ENCODE data around the gene ANXA1.
"Not testable (repeated sequence)": the region's sequence is repeated elsewhere in the genome, so short reads cannot be mapped to it uniquely, and the experiment has no call there.

Gene ANXA1

DNA sequence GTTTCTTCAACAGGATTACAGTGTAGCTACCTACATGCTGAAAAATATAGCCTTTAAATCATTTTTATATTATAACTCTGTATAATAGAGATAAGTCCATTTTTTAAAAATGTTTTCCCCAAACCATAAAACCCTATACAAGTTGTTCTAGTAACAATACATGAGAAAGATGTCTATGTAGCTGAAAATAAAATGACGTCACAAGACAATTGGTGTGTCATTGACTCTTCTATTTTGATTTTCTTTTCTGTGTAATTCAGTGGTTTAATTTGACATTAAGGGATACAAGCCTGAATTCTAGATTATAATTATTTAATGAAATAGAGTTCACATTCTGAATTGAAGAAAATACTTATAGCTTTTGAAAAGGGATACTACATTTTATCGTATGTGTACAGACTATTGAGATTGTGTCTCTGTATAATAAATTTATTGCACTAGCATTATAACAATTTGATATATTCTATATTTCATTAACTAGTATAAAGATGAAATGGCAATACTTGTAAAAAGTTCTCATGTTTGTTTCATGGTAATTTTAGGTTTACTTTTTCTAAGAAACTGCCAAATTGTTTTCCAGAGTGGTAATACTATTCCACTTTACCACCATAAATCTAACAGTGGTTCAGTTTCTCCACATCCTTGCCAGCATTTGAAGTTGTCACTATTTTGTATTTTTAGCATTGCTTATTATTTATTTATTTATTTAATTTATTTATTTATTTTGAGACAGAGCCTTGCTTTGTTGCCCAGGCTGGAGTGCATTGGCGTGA is 18.7 kb downstream of the ANXA1 start:
- no peak for DNase-seq

DNA sequence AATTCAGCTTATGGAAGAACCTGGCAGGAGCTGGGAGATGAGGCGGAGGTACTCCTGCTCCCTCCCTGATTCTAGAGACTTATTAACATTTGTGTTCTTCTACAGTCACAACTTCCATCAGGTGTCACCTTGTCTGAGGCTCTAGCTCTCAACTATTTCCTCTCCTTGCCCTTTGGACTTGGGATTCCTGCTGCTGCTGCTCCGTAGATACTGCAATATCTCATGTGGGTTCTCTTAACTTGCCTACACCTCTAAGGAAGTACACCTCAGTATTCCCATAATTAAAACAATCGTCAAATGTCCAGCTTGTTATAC is 21.2 kb downstream of the ANXA1 start:
- no peak for DNase-seq

DNA sequence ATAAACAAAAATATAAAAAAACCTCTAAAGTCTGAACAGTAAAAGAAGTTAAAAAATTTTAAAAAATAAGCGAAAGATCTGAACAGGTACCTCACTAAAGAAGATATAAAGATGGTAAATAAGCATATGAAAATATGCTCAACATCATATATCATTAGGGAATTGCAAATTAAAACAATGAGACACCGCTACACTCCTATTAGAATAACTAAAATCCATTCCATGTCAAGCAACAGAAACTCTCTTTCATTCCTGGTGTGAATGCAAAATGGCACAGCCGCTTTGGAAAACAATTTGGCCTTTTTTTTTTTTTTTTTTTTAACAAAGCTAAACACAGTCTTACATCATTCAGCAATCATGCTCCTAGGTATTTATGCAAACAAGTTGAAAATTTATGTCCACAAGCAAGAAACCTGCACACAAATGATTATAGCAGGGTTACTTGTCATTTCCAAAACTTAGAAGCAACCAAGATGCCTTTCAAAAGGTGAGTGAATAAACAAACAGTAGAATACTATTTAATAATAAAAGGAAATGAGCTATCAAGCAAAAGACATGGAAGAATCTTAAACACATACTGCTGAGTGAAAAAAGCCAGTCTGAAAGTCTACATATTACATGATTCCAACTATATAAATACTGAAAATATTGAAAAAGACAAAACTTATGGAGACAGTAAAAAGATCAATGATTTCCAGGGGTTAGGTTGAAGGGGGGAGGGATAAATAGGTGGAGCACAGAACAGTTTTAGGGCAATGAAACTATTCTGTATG is 22.1 kb downstream of the ANXA1 start:
- no peak for DNase-seq

DNA sequence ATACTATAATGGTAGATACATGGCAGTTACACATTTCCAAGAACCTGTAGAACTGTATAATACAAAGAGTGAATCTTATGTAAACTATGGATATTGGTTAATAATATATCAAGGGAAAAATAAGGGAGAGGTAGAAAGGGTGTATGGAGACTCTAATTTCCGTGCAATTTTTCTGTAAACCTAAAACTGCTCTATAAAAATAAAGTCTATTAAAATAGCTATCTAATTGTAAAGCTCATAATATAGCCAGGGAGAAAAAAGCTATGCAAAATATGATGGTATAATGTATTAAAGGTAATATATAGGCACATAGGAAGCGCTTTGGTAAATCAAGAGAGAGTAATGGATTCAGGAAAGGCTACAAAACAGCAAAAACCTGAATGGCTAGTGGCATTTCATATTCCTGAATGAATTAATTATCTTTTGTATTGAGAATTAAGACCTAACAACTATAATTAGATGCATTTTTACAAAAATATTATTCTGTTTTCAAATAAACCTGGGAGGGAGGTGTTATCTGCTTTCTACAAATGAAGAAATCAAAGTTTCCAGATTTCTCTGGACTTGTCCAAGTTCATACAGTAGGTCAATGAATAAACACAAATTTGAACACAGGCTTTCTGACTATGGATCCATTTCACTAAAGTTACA is 22.8 kb downstream of the ANXA1 start:
- no peak for DNase-seq

DNA sequence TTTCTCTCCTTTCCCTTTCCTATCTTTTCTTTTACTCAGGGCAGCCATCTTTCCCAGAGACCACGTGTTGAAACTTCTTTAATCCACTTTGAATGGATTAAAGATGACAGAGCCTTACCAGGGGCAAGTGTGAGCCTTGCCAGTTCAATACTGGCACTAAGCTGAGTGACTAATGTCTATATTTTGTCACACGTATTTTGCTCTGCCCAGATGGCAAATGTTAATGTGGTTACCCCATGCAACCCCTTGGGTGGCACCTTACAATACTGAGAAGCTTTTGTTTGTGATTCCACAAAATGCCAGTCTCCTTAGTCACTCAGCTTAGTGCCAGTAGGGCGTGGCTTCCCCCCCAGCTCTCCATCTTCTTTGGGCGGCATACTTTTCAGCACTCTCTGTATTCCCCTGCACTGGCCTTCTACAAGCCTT is 24.8 kb downstream of the ANXA1 start:
- DNase-seq: no peak

DNA sequence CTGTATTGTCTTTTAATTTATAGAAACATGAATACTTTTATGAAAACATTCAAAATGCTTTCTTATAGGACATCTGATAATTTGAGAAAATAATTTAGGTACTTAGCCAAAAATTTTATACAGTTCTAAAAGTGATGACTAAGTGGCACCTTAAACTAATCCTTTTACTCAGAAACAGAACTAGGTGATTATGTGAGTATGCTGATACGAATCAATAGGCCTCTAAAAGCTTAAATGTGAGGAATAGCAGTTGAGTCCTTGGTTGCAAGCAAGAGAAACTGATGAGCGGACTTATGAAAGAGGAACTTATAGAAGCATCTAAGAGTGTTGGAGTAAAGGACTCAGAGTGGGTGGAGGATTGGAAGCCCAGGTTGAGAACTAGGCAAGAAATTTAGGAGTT is 26.4 kb downstream of the ANXA1 start:
- DNase-seq: no peak

DNA sequence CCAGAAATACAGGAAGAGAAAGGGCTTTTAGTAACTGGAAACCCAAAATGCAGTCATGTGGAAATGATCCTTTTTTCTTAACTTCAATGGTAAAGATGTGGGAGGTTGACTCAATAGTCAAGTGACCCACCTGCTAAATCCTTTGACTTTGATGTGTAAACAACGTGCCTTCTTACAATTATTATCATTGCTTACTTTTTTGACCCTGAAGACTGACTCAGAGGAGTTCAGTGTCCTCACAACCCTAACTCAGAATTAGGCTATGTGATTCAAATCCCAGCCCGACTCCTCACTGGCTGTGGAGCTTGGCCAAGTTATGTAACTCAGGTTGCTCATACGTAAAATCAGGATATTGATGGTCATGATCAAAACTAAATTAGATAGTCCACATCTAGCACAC is 27.9 kb downstream of the ANXA1 start:
- DNase-seq: no peak

DNA sequence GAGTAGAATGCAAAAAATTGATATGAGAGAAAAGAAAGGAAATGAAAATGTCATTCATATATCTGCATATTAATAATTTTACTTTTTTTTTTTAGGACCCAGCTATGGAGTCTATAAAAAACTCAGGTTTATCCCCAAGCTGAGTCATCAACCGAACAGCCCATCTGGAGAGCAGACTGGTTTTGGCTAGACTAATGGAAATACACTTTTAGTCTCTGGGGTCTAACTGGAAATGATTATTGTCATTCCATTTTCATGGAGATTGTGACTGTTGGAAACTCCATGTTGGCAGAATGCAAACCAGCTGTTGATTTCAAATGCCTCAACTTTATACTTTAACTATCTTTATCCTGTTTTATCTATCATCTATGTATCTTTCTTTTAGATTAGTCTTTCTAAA is 28.7 kb downstream of the ANXA1 start:
- DNase-seq: no peak

DNA sequence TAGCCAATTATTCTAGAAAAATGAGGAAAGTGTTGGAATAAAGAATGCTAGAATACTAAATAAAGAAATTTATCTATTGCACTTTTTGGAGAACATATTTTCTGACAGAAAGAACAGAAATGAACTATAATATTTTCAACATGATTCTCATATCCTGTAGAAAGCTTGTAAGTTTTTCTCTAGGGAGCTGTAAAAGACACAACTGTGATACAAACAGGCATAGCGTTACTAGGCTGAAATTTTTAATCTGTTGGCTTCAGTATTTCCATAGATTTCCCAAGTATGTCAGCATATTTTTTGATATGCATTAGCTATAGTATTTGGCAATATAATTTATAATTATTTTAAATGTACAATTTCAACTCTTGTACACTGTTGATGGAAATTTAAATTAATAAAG is 31.3 kb downstream of the ANXA1 start:
- no peak for DNase-seq

DNA sequence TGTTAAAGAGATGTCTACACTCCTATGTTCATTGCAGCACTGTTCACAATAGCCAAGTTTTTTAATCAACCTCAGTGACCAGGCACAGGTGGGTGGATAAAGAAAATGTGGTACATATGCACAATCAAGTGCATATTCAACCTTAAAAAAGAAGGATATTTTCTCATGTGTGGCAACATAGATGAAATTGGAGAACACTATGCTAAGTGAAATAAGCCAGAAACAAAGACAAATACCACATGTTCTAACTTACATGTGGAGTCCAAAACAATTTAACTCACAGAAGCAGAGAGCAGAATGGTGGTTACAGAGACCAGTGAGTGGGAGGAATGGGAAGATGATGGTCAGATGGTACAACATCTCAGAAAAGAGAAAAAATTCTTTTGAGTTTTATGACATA is 31.8 kb downstream of the ANXA1 start:
- no peak for DNase-seq

DNA sequence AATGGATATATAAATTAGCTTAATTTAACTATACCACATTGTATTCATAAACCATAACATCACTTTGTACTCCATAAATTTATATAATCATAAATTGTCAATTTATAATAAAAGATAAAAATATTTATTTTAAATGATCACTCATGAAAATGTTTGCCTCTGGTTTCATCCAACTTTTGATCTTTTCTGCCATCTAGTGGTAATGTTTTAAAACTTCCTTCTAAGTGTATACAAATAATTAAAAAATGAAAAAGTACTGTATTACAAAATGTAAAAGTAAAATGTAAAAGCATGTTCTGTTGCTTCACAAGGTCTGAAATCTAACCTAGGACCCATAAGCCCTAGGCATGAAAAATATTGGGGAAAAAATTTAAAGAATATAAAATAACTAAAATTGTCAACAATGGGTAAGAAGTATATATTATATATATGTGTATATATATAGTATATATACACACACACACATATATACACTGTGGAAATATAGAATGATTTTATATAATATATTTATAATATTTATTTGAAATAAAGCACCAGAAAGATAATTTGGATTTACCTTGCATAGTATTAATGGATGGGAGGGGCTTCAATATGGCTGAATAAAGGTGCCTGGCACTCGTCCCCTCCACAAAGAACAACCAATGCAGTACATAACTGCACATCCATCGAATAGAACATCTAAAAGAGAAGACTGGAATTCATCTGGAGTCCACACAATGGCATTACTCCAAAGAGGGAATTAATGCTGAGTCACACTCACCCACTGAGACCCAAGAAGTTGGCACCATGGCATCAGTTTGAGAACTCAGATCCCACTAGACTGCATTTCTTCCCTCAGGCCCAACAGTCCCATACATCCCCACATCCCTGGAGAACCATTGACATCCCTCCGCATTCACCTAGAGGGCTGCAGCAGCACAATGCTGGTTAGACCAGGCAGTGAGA is 32.5 kb downstream of the ANXA1 start:
- no peak for DNase-seq

DNA sequence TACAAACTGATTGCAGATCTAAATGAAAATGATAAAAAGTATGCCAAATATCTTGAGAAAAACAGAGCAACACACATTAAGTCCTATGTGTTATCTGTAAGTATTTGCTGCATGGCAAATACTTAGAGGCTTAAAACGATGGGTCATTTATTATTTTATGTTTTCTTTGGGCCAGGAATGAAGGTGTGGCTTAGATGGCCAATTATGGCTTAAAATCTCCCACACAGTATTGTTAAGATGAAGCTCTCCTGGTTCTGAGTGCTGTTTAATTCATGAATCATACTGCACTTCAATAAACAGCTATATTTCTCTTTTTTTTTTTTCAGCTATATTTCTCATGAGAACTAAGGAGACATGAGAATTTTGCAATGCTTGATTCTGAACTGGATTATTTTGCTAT is 39.4 kb downstream of the ANXA1 start:
- not testable (repeated sequence) for DNase-seq

DNA sequence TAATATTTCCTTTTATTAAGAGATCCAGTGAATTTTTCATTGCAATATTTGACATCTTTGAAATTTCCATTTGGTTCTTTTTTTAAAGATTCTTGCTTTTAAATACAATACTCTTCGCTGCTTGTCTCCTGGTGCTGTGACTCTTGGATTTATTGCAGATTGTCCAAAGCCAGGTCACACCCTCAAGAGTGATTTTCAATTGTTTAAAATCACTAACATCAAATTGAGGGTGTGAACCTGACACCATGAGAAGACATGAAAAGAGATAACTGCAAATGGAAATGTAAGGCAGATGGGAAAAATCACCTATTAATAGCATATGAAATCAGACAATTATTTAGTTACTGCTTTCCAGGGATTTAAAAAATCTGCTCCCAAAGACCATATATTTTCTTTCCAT is 42.6 kb downstream of the ANXA1 start:
- DNase-seq: no peak

DNA sequence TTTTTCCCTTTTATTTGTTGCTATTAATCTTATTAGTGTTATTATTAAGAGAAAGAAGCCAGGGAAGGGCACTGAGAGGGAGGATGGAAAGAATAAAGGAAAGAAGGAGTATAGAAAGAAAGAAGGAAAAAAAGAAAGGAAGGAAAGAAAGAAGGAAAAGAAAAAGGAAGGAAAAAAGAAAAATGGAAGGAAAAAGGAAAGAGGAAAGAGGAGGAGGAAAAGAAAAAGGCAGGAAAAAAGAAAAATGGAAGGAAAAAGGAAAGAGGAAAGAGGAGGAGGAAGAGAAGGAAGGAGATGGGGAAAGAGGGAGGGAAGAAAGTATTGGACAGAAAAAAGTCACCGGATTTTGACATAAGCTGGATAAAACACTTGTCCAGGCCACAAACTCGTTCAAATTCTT is 47.8 kb downstream of the ANXA1 start:
- no peak for DNase-seq

DNA sequence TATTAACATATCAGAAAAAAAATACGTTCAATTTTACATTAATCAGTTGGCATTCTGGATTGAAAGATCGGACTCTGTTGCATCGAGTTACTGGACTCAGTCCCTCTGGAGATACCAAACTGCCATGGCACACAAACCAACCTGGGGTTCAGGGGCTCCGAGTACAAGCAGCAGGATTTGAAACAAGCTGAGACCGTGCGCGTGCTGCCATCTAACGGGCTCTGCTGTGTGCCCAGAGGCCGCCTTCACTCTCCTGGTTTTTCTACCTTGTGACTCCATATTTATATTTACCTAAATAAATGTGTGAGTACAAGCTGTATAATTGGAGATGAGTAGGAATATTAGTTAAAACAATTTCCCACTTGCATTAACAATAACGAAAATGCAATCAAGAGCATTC is 48.2 kb downstream of the ANXA1 start:
- no peak for DNase-seq

DNA sequence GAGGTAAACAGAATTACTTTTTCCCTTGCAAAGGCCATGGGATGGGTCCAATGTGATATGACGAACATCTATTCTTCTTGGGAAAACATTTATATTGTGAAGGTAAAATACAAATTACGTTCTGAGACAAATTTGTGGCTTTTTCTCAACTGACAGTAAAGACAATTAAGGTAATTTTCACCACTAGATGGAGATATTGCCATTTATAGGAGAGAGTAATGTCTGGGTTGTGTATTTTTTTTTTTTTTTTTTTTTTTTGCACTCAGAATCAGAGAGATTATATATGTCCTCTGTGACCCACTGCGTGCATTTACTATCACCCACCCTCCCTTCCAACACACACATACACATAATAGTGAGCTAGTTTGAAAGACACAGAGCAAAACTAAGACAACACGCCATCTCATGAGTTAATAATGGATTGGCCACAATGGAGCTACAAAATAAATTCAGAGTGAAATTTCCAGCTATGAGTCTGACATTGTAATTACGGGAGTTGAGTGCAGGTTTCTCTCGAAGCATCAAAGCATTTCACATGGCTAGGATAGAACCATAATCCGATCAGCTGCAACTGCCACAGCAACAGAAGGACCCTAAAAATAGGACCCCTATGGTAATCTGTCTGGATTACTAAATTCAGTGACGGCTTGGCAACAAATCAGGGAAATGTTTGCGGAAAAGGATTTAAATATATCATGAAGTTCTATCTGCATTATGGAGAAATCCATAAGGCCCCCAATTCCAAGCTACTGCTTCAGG is 49.2 kb downstream of the ANXA1 start:
- no peak for DNase-seq

DNA sequence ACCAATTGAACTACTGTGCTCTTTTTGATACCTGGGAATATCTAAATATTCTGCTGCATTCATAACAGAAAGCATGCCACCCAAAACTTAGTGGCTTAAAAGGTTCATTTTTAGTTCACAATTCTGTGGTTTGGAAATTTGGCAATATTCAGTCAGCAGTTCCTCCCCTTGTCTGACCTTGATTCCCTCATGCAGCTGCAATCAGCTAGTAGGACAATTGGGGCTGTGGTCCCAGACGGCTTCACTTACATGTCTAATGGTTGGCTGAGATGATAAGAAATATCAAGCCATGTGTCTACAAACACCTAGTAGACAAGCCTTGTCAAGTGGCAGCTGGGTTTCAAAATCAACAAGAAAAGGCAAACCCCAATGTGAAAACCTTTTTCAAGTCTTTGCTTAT is 51.3 kb downstream of the ANXA1 start:
- DNase-seq: no peak

DNA sequence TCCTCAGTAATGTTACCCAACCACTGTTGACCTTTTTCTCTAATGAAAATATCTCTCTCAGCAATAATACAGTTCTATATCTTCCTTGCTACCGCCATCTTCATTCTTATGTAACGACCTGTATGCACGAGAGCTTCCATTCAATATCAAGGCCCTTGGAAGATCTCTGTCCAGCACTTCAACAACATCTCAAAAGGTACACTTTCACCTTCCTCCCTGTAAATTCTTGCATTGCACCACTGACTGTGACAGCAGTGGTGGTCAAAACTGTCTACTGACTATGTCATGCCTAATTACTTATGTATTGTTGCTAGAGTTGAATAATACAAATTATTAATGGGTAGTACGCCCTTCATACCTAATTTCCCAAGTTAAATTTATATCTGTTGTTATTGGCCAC is 53.3 kb downstream of the ANXA1 start:
- no peak for DNase-seq

DNA sequence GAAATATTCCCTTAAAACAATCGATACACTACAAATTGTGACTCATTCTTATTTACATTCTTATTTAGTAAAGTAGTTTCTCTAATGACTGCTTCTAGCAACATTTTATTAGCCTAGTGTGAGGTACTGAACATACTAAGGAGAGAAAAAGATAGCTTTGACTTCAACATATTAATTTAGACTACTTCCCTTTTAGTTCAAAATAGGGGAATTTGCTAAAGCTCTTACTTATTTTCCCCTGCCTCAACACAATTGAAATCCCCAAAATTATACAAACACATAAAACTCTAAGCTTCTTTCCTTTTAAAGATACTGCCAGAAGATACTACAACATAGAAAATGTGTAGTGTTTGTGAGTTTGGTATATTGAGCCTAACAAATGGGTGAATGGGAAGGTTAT is 55.2 kb downstream of the ANXA1 start:
- DNase-seq: no peak

DNA sequence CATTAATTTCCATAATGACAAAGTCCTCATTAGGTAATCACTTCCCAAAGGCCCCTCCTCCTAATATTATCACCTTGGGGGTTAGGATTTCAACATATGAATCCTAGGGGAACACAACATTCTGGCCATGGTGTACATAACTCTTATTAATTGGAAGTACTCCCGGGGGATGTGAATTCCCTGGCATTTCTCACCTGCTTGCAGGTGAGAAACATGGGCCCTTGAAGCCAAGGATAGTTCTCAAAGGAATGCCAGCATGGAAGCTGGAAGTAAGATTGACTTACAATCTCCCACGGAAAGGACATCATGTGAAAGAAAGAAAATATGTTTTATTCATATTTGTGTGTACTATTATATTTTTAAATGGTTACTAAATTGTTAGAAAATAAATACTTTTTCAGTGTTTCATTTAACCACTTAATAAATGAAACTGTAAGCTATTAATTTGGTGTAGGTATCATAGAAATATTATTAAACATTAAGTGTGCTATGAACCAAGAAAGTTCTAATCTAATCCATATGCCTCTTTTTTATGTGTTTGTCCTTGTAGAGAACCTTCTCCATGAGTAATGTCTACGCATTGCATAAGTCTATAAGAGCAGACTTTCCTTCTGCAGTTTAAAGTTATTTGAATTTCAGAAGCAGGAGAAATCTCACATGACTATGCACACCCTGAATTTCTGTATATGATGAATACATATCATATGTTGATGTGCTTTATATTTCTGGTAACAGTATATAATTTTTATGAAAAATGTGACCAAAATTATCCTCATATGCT is 59.4 kb downstream of the ANXA1 start:
- no peak for DNase-seq

DNA sequence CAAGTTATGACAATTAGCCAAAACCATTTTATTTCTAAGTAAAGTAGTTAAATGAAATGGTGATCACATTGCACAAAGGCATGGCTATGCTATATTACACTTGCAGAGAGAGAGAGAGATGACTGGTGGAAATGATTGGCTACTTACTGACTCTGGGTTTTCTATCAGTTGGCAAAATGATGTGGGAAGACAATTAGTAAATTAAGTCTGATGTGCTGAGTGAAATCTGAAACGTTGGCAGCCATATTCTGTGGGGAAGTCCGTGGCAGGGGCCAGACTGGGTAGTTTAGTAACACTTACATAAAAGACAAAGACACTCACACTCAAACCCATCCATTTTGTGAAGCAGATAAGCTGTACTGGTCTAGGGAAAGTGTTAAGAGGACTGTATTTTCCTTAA is 61.6 kb downstream of the ANXA1 start:
- DNase-seq: no peak
